HCT116 (cell line): ENCODE measurements around the gene TCHH. TPM values are rescaled to one million over a fixed set of nuclear protein-coding genes. Genes with fewer than 3 reads are reported as not detected.

Source experiments
- ATAC-seq: fragments of 200-7000 bp; cut with Tn5 transposase; 2 replicates; pipeline ENCODE4 v1.9.1; 2020; ENCODE audit warnings: mild to moderate bottlenecking, moderate library complexity
- BruUV-seq: library from RNA; stranded (reverse); fragments of 400-500 nt; replicated peaks from 2 replicates; lab custom pipeline; 2021; lab: Mats Ljungman, UMichigan
- CTCF ChIA-PET: fragments of 300-600 bp; sonication (Branson Sonifier 250); formaldehyde crosslinking; loops from one replicate; lab custom pipeline; 2021; ENCODE audit warnings: antibody characterized with exemption; lab: Charles Lee
- POLR2A ChIA-PET: fragments of 300-600, 350-600 bp; sonication (Branson Sonifier 250); formaldehyde crosslinking; loops from one replicate; lab custom pipeline; 2021; ENCODE audit warnings: antibody characterized with exemption; lab: Charles Lee
- RAD21 ChIA-PET, 2 experiments: fragments of 300-600 bp; sonication (Branson Sonifier 250); formaldehyde crosslinking; loops; one replicate each; lab custom pipeline; 2023; ENCODE audit warnings: low total read pairs in 2 of 2; ENCODE audit not compliant: uncharacterized antibody in 2 of 2, unreplicated experiment in 2 of 2, low non-redundant PET in 1 of 2; lab: Charles Lee
- DNase-seq: peaks from one replicate; pipeline ENCODE4 v3.0.0-alpha.2; 2010; ENCODE audit warnings: low read depth, low spot score
- H2AFZ ChIP-seq: fragments of 200-600 bp; shearing (Covaris generic), sonication (generic); 2 replicates; pipeline ENCODE4 v1.6.1; 2017; ENCODE audit warnings: low read depth, mixed run types, mixed read lengths, antibody characterized with exemption, low read length; ENCODE audit not compliant: poor library complexity, severe bottlenecking
- H3K27ac ChIP-seq: 2 replicates; pipeline ENCODE4 v1.5.1; 2012; ENCODE audit warnings: low read depth, low read length
- H3K27me3 ChIP-seq: fragments of 200-600 bp; sonication (generic); 2 replicates; pipeline ENCODE4 v1.6.1; 2016; ENCODE audit warnings: mixed run types, low read length, mixed read lengths; ENCODE audit not compliant: insufficient read depth
- H3K36me3 ChIP-seq, 2 experiments: fragments of 200-500 bp in 1 of 2; fragments of 200-600 bp in 1 of 2; sonication (Bioruptor generic) in 1 of 2; sonication (generic) in 1 of 2; 2 replicates each; pipeline versions ENCODE4 v1.5.1 to v1.6.1; 2014 to 2016; ENCODE audit warnings: low read length in 2 of 2, inconsistent platforms in 1 of 2, mixed read lengths in 1 of 2, mixed run types in 1 of 2; ENCODE audit not compliant: insufficient read depth in 2 of 2, control insufficient read depth in 1 of 2
- H3K4me1 ChIP-seq, 2 experiments: fragments of 200-600 bp in 1 of 2; sonication (generic) in 1 of 2; 2 replicates each; pipeline versions ENCODE4 v1.5.1 to v1.6.1; 2012 to 2017; ENCODE audit warnings: low read length in 2 of 2, inconsistent platforms in 1 of 2, mild to moderate bottlenecking in 1 of 2, mixed read lengths in 1 of 2, mixed run types in 1 of 2, moderate library complexity in 1 of 2; ENCODE audit not compliant: insufficient read depth in 2 of 2, control insufficient read depth in 1 of 2
- H3K4me2 ChIP-seq: fragments of 200-600 bp; sonication (generic); 2 replicates; pipeline ENCODE4 v1.6.1; 2017; ENCODE audit warnings: mixed run types, low read length, mixed read lengths
- H3K4me3 ChIP-seq, 2 experiments: fragments of 200-600 bp in 1 of 2; sonication (generic) in 1 of 2; replicated peaks in 1 of 2; 2 replicates each; pipeline ENCODE4 v1.5.1; 2011 to 2016; ENCODE audit warnings: low read length in 2 of 2, control low read depth in 1 of 2, low read depth in 1 of 2, mild to moderate bottlenecking in 1 of 2, mixed read lengths in 1 of 2, mixed run types in 1 of 2
- H3K79me2 ChIP-seq: fragments of 200-600 bp; sonication (generic); 2 replicates; pipeline ENCODE4 v1.6.1; 2017; ENCODE audit warnings: mild to moderate bottlenecking, mixed run types, low read length, moderate library complexity, mixed read lengths; ENCODE audit not compliant: insufficient read depth
- H3K9ac ChIP-seq: fragments of 200-600 bp; sonication (generic); 2 replicates; pipeline ENCODE4 v1.6.1; 2016; ENCODE audit warnings: low read length, mixed read lengths
- H3K9me2 ChIP-seq: fragments of 200-600 bp; sonication (generic), shearing (Covaris generic); 2 replicates; pipeline ENCODE4 v1.6.1; 2017; ENCODE audit warnings: mixed run types, mild to moderate bottlenecking, moderate library complexity; ENCODE audit not compliant: insufficient read depth
- H3K9me3 ChIP-seq, 2 experiments: fragments of 200-500 bp in 1 of 2; fragments of 200-600 bp in 1 of 2; sonication (Bioruptor generic) in 1 of 2; sonication (generic) in 1 of 2; 2 replicates each; pipeline ENCODE4 v1.6.1; 2014 to 2017; ENCODE audit warnings: low read length in 2 of 2, mixed read lengths in 2 of 2, inconsistent platforms in 1 of 2, low read depth in 1 of 2, mild to moderate bottlenecking in 1 of 2, mixed run types in 1 of 2, moderate library complexity in 1 of 2; ENCODE audit not compliant: control insufficient read depth in 1 of 2, insufficient read depth in 1 of 2
- H4K20me1 ChIP-seq: fragments of 200-600 bp; sonication (generic), shearing (Covaris generic); 2 replicates; pipeline ENCODE4 v1.6.1; 2017; ENCODE audit warnings: mixed run types, mild to moderate bottlenecking, moderate library complexity; ENCODE audit not compliant: insufficient read depth
- ATF3 ChIP-seq: IDR thresholded peaks from 2 replicates; pipeline ENCODE4 v1.6.1; 2012
- CEBPB ChIP-seq: IDR thresholded peaks from 2 replicates; pipeline ENCODE4 v1.6.1; 2012; ENCODE audit warnings: low read depth
- CTCF ChIP-seq, 3 experiments: fragments of 200-600 bp in 1 of 3; sonication (generic) in 1 of 3; IDR thresholded peaks in 2 of 3; conservative IDR thresholded peaks in 1 of 3; 2 replicates each; pipeline ENCODE4 v1.5.1; 2012 to 2017; ENCODE audit warnings: low read depth in 2 of 3, low read length in 2 of 3, antibody characterized with exemption in 1 of 3, borderline replicate concordance in 1 of 3, control low read depth in 1 of 3, mild to moderate bottlenecking in 1 of 3, mixed read lengths in 1 of 3, mixed run types in 1 of 3, moderate library complexity in 1 of 3; ENCODE audit not compliant: insufficient read depth in 1 of 3
- EGR1 ChIP-seq: IDR thresholded peaks from 2 replicates; pipeline ENCODE4 v1.6.1; 2012; ENCODE audit warnings: low read depth
- EZH2 ChIP-seq: fragments of 200-600 bp; sonication (generic); IDR thresholded peaks from 2 replicates; pipeline ENCODE4 v1.6.1; 2017; ENCODE audit warnings: antibody characterized with exemption, mixed run types
- EZH2phosphoT487 ChIP-seq: fragments of 200-600 bp; IDR thresholded peaks from 2 replicates; pipeline ENCODE4 v1.6.1; 2018; ENCODE audit warnings: antibody characterized with exemption, borderline replicate concordance
- JUND ChIP-seq: IDR thresholded peaks from 2 replicates; pipeline ENCODE4 v1.6.1; 2012
- POLR2A ChIP-seq: IDR thresholded peaks from 2 replicates; pipeline ENCODE4 v1.7.0; 2011; ENCODE audit warnings: borderline replicate concordance; ENCODE audit not compliant: insufficient read depth, insufficient read length; ENCODE audit errors: extremely low read depth
- POLR2AphosphoS5 ChIP-seq: IDR thresholded peaks from 2 replicates; pipeline ENCODE4 v1.6.1; 2011; ENCODE audit warnings: mild to moderate bottlenecking, low read depth, low read length, moderate library complexity
- SIN3A ChIP-seq: IDR thresholded peaks from 2 replicates; pipeline ENCODE4 v1.6.1; 2012; ENCODE audit warnings: low read depth
- SP1 ChIP-seq: IDR thresholded peaks from 2 replicates; pipeline ENCODE4 v1.6.1; 2012; ENCODE audit warnings: low read depth
- SRF ChIP-seq: IDR thresholded peaks from 2 replicates; pipeline ENCODE4 v1.6.1; 2012; ENCODE audit warnings: low read depth
- ZBTB33 ChIP-seq: IDR thresholded peaks from 2 replicates; pipeline ENCODE4 v1.6.1; 2011; ENCODE audit warnings: mild to moderate bottlenecking, low read length, moderate library complexity; ENCODE audit not compliant: insufficient replicate concordance; ENCODE audit errors: extremely low read depth
- ZFX ChIP-seq: fragments of 450-650 bp; IDR thresholded peaks from 2 replicates; pipeline ENCODE4 v1.6.1; 2017
- ZNF274 ChIP-seq: fragments of 200-500 bp; sonication (Bioruptor generic); IDR thresholded peaks from 2 replicates; pipeline ENCODE4 v1.6.1; 2014; ENCODE audit warnings: mild to moderate bottlenecking, low read depth, low read length, inconsistent platforms
- intact Hi-C: fragments of 100-400 bp; cut with micrococcal nuclease; formaldehyde crosslinking; loops from 2 replicates; pipeline ENCODE4 v1.10.0; 2022
- total RNA-seq: library from RNA; stranded (reverse); gene quantifications from one replicate; pipeline ENCODE4 v1.2.1, GENCODE V29; 2021; ENCODE audit not compliant: unreplicated experiment
- TF ChIP-seq, protein P1 (sequence below): IDR thresholded peaks from 2 replicates; pipeline ENCODE4 v1.6.1; 2012; ENCODE audit warnings: low read depth
- TF ChIP-seq, protein P2 (sequence below): IDR thresholded peaks from 2 replicates; pipeline ENCODE4 v1.6.1; 2012

The TCHH gene
- total RNA-seq, 1 experiment from 2014 or later: 0.02 TPM

DNA sequence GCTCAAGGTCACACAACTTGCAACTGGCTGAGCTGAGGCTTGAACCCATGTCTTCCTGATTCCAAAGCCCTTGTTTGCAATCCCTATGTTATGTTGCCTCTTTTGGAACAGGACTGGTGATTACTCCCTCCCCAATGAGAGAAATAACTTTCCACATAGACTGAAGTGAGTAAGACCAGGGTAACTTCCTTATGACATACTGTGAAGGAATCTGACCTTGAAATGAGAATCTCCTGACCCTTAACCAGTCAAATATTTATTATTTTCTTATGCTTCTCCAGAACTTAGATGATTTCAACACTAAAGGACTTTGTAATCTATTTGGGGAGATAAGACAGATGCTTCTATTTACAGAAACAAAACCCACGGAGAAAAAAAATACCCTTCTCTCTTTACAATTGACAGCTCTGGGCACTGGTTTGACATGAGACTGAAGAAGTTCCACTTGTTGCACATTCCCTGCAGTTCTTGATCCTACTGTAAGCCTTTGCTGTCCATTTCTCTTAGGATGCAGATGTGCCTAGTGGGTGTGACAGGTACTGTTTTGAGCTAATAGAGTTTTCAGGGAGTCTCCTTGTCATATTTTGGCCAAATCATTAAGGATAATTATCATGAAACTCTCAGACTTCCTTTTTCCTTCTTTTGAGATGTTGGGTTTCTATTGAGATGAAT, 47.7 kb upstream of the TCHH start (continued):
- TF ChIP-seq CTCF (IDR thresholded peaks at IDR 0.05 in 2 of 3, conservative IDR thresholded peaks at IDR 0.05 in 1 of 3; ENCODE audit: borderline replicate concordance in 1 of 3, insufficient read depth in 1 of 3, low read depth in 2 of 3, low read length in 2 of 3) (peak in 1 of 3 experiments; percentile 6; a peak in 2 of 6 replicates), POLR2A (no peak), SIN3A (no peak), CEBPB (peak; percentile 64), EZH2phosphoT487 (no peak), SRF (no peak; the same call in 1 of the 2 replicates)
- TF ChIP-seq, protein P1, sequence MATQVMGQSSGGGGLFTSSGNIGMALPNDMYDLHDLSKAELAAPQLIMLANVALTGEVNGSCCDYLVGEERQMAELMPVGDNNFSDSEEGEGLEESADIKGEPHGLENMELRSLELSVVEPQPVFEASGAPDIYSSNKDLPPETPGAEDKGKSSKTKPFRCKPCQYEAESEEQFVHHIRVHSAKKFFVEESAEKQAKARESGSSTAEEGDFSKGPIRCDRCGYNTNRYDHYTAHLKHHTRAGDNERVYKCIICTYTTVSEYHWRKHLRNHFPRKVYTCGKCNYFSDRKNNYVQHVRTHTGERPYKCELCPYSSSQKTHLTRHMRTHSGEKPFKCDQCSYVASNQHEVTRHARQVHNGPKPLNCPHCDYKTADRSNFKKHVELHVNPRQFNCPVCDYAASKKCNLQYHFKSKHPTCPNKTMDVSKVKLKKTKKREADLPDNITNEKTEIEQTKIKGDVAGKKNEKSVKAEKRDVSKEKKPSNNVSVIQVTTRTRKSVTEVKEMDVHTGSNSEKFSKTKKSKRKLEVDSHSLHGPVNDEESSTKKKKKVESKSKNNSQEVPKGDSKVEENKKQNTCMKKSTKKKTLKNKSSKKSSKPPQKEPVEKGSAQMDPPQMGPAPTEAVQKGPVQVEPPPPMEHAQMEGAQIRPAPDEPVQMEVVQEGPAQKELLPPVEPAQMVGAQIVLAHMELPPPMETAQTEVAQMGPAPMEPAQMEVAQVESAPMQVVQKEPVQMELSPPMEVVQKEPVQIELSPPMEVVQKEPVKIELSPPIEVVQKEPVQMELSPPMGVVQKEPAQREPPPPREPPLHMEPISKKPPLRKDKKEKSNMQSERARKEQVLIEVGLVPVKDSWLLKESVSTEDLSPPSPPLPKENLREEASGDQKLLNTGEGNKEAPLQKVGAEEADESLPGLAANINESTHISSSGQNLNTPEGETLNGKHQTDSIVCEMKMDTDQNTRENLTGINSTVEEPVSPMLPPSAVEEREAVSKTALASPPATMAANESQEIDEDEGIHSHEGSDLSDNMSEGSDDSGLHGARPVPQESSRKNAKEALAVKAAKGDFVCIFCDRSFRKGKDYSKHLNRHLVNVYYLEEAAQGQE: no peak
- TF ChIP-seq, all 23 proteins: peak for 6

- no peaks in the 10 kb centered on the region for H4K20me1 ChIP-seq
- TF ChIP-seq ZBTB33 (no peak), POLR2A (no peak), CEBPB (no peak), SP1 (no peak), EZH2 (no peak), EZH2phosphoT487 (no peak), ZFX (no peak), POLR2AphosphoS5 (no peak), EGR1 (no peak), SRF (no peak), ATF3 (no peak), JUND (no peak), ZNF274 (no peak)
- TF ChIP-seq, protein P2, sequence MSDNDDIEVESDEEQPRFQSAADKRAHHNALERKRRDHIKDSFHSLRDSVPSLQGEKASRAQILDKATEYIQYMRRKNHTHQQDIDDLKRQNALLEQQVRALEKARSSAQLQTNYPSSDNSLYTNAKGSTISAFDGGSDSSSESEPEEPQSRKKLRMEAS: no peak
- TF ChIP-seq, all 23 proteins: peak for 0
- Histone ChIP-seq H3K9ac (no peak overlapping the region), H3K9me2 (no peaks in the 10 kb centered on the region), H3K79me2 (no peaks in the 10 kb centered on the region), H3K27me3 (no peaks in the 10 kb centered on the region), H3K36me3 (no peaks in the 10 kb centered on the region), H3K9me3 (no peaks in the 10 kb centered on the region), H3K4me1 (peaks cover 8 to 18% of the 10 kb centered on the region in 2 experiments), H2AFZ (no peak overlapping the region), H3K27ac (no peak overlapping the region), H3K4me3 (no peak overlapping the region), H3K4me2 (no peak overlapping the region)
- ATAC-seq: no peak
- intact Hi-C loops: no loop called here
- no peak for DNase-seq
- CTCF ChIA-PET: no interaction called here
- RAD21 ChIA-PET: interaction anchor here in 1 of 2 experiments (0.7 kb wide), 1 partner anchor 184 kb away, joined by 6 read pairs; no protein-coding TSS in a partner anchor
- POLR2A ChIA-PET: no interaction called here
- no TSS peak for BruUV-seq
Observed at GRCh38 chr1:152160576-152160975, 45.3 kb upstream of the TCHH start.
